Measurements from ENCODE around the gene ATP1A2.

- no peak for TF ChIP-seq POLR2AphosphoS5 (IDR thresholded peaks at IDR 0.05; ENCODE audit: low read depth, low read length)
- no peak for TF ChIP-seq SIN3A (IDR thresholded peaks at IDR 0.05; ENCODE audit: borderline replicate concordance, insufficient read depth, low read depth, low read length)
- no peak for TF ChIP-seq CTCF (IDR thresholded peaks at IDR 0.05)
- no peak for TF ChIP-seq REST (IDR thresholded peaks at IDR 0.05; ENCODE audit: insufficient read depth in 1 of 2, low read depth in 2 of 2, low read length in 1 of 2)
These were observed 39.7 kb upstream of the ATP1A2 start for GRCh38 chr1:160075836-160076235.

All from Panc1 (cell line).